Vagina (tissue), 2 donors: ENCODE data around the gene SCGB1D1.

Experiments
- POLR2A ChIP-seq, 2 donors: fragments of 450-650 bp; IDR thresholded peaks; one replicate each; pipeline ENCODE4 v1.6.1; 2017; ENCODE audit warnings: antibody characterized with exemption in 2 of 2, mild to moderate bottlenecking in 2 of 2, moderate library complexity in 2 of 2
- POLR2AphosphoS5 ChIP-seq, 2 donors: sonication (generic); formaldehyde crosslinking; IDR thresholded peaks; one replicate each; pipeline ENCODE4 v1.9.0; 2017; ENCODE audit warnings: antibody characterized with exemption in 2 of 2, mild to moderate bottlenecking in 2 of 2, low read depth in 1 of 2; ENCODE audit not compliant: insufficient read depth in 1 of 2
- TF ChIP-seq, protein P1 (sequence below), 3 experiments: fragments of 450-650 bp in 2 of 3; fragments of 200-600 bp in 1 of 3; sonication (generic) in 1 of 3; IDR thresholded peaks; one replicate each; pipeline ENCODE4 v1.5.1; 2017 to 2019; ENCODE audit warnings: antibody characterized with exemption in 3 of 3, mild to moderate bottlenecking in 2 of 3, moderate library complexity in 2 of 3

- TF ChIP-seq POLR2A (IDR thresholded peaks at IDR 0.05) (no peak), POLR2AphosphoS5 (IDR thresholded peaks at IDR 0.05; ENCODE audit: insufficient read depth in 1 of 2, low read depth in 1 of 2) (no peak)
- TF ChIP-seq, protein P1, sequence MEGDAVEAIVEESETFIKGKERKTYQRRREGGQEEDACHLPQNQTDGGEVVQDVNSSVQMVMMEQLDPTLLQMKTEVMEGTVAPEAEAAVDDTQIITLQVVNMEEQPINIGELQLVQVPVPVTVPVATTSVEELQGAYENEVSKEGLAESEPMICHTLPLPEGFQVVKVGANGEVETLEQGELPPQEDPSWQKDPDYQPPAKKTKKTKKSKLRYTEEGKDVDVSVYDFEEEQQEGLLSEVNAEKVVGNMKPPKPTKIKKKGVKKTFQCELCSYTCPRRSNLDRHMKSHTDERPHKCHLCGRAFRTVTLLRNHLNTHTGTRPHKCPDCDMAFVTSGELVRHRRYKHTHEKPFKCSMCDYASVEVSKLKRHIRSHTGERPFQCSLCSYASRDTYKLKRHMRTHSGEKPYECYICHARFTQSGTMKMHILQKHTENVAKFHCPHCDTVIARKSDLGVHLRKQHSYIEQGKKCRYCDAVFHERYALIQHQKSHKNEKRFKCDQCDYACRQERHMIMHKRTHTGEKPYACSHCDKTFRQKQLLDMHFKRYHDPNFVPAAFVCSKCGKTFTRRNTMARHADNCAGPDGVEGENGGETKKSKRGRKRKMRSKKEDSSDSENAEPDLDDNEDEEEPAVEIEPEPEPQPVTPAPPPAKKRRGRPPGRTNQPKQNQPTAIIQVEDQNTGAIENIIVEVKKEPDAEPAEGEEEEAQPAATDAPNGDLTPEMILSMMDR (IDR thresholded peaks at IDR 0.05) = no peak
These were observed 38.3 kb upstream of the SCGB1D1 start for GRCh38 chr11:62151737-62152102.
